HTERT RPE-1 (cell line): Measurements from ENCODE around the gene BLOC1S6.
"Not testable (repeated sequence)": the region's sequence is repeated elsewhere in the genome, so short reads cannot be mapped to it uniquely, and the experiment has no call there.

Experiments
- in situ Hi-C: fragments of 300-500 bp; cut with MboI; formaldehyde crosslinking; loops from 4 replicates; pipeline ENCODE4 v1.14.3; 2020; ENCODE audit warnings: low sequenced_read_pairs

Gene BLOC1S6

GRCh38 chr15:45637552-45638033 lies 50.4 kb downstream of the BLOC1S6 start:
- in situ Hi-C loops: no loop called here

GRCh38 chr15:45640616-45641015 lies 53.4 kb downstream of the BLOC1S6 start:
- in situ Hi-C loops: no loop called here

- in situ Hi-C loops: no loop called here
Observed at GRCh38 chr15:45641374-45641781, 54.2 kb downstream of the BLOC1S6 start.

- in situ Hi-C loops: no loop called here
Observed at GRCh38 chr15:45641999-45642932, 55.1 kb downstream of the BLOC1S6 start.

GRCh38 chr15:45644437-45644836 lies 57.3 kb downstream of the BLOC1S6 start:
- in situ Hi-C loops: no loop called here

GRCh38 chr15:45645026-45645980 lies 58.1 kb downstream of the BLOC1S6 start:
- in situ Hi-C loops: no loop called here

- in situ Hi-C loops: no loop called here
Observed at GRCh38 chr15:45646220-45646619, 59.0 kb downstream of the BLOC1S6 start.

- in situ Hi-C loops: no loop called here
Observed at GRCh38 chr15:45647828-45648227, 60.6 kb downstream of the BLOC1S6 start.

- in situ Hi-C loops: no loop called here
Observed at GRCh38 chr15:45648521-45649200, 61.5 kb downstream of the BLOC1S6 start.

GRCh38 chr15:45650007-45650406 lies 62.8 kb downstream of the BLOC1S6 start:
- in situ Hi-C loops: not testable (repeated sequence)

- in situ Hi-C loops: no loop called here
Observed at GRCh38 chr15:45650889-45651525, 63.8 kb downstream of the BLOC1S6 start.

GRCh38 chr15:45653702-45654424 lies 66.7 kb downstream of the BLOC1S6 start:
- in situ Hi-C loops: no loop called here

- in situ Hi-C loops: no loop called here
Observed at GRCh38 chr15:45654749-45655148, 67.6 kb downstream of the BLOC1S6 start.

- in situ Hi-C loops: no loop called here
Observed at GRCh38 chr15:45657254-45657653, 70.1 kb downstream of the BLOC1S6 start.

- in situ Hi-C loops: no loop called here
Observed at GRCh38 chr15:45657764-45658545, 70.8 kb downstream of the BLOC1S6 start.
